Activated naive CD4-positive, alpha-beta T cell treated with anti-CD3 and anti-CD28 coated beads, Interleukin-2, amount 10 ng/mL, durations not matched to agents 7 days and 5 days (primary cell): ENCODE results near the gene FAM118A.
"Not testable (repeated sequence)": the region's sequence is repeated elsewhere in the genome, so short reads cannot be mapped to it uniquely, and the experiment has no call there.

ENCODE experiments used
- CTCF ChIA-PET: fragments of 350-600 bp; sonication (Branson Sonifier 250); formaldehyde crosslinking; loops from one replicate; lab custom pipeline; 2021; ENCODE audit warnings: antibody characterized with exemption; lab: Charles Lee
- DNase-seq: peaks from one replicate; pipeline ENCODE4 v3.0.0-alpha.2; 2020
- H3K27ac Mint-ChIP-seq: one replicate; pipeline ENCODE4 v1.8.0; 2021; ENCODE audit warnings: mild to moderate bottlenecking, moderate library complexity, mixed read lengths
- H3K27me3 Mint-ChIP-seq: one replicate; pipeline ENCODE4 v1.8.0; 2021; ENCODE audit warnings: mild to moderate bottlenecking, mixed read lengths
- H3K36me3 Mint-ChIP-seq: one replicate; pipeline ENCODE4 v1.8.0; 2021; ENCODE audit warnings: mixed read lengths
- H3K4me1 Mint-ChIP-seq: one replicate; pipeline ENCODE4 v1.8.0; 2021; ENCODE audit warnings: mixed read lengths
- H3K4me3 Mint-ChIP-seq: one replicate; pipeline ENCODE4 v1.8.0; 2021; ENCODE audit warnings: mild to moderate bottlenecking, moderate library complexity, mixed read lengths
- H3K9me3 Mint-ChIP-seq: one replicate; pipeline ENCODE4 v1.8.0; 2021; ENCODE audit warnings: mixed read lengths

The FAM118A gene

DNA sequence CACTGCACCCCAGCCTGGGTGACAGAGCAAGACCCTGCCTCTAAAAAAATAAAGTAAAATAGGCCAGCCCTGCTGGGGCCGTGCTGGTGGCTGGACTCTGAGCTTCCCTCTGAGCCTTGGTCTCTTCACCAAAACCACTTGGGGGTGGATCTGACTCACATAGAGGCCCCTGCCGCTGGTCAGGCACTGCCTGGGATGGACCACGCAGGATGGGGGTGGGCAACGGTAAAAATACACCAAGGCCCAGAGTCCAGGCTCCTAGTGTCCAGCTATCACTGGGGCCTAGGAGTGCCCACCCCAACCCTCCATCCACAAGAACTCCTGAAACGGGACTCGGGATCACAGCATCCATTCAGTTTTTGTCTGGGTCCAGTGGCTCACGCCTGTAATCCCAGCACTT lies 37.2 kb upstream of the FAM118A start:
- Mint-ChIP-seq H3K27me3 (peaks cover 66% of the 10 kb centered on the region), H3K9me3 (no peaks in the 10 kb centered on the region), H3K27ac (no peak overlapping the region), H3K36me3 (no peaks in the 10 kb centered on the region), H3K4me1 (peaks cover 10% of the 10 kb centered on the region), H3K4me3 (no peak overlapping the region)
- no peak for DNase-seq
- CTCF ChIA-PET, result interaction anchor here (1.1 to 2.1 kb wide), 3 partner anchors 125 to 282 kb away, joined by 3 to 7 read pairs (median 4); no protein-coding TSS in a partner anchor

DNA sequence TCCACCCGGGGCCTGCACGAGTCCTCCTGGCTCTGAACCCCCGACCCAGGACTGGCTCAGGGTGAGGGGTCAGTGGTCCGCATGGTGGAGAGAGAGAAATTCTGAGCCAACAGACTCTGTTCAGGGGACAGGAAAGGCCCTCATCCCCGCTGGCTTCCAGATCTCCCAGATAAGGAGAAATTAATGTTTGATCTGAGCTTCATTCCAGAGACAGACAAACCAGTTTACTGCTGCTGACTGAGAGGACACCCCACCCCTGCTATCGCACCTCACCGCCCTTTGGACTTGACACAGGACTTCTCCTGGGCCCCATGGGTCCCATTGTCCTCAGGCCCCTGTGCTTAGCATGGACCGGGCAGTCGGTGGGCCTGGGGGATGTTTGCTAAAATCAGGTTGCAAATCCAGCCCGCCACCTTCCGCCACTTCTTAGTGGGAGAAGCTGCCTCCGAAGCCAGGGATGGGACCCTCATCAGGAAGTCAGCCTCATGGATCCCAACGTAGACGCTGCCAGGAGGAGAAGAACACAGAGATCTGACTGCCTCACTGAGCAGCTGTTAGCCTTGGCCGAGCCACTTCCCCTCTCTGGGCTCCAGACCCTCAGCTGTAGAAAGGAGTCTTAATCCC lies 36.2 kb upstream of the FAM118A start:
- DNase-seq, result no peak
- Mint-ChIP-seq H3K9me3 (no peaks in the 10 kb centered on the region), H3K4me3 (no peak overlapping the region), H3K36me3 (no peaks in the 10 kb centered on the region), H3K27me3 (peaks cover 57% of the 10 kb centered on the region), H3K27ac (no peak overlapping the region), H3K4me1 (peaks cover 9% of the 10 kb centered on the region)
- CTCF ChIA-PET, result no interaction called here

DNA sequence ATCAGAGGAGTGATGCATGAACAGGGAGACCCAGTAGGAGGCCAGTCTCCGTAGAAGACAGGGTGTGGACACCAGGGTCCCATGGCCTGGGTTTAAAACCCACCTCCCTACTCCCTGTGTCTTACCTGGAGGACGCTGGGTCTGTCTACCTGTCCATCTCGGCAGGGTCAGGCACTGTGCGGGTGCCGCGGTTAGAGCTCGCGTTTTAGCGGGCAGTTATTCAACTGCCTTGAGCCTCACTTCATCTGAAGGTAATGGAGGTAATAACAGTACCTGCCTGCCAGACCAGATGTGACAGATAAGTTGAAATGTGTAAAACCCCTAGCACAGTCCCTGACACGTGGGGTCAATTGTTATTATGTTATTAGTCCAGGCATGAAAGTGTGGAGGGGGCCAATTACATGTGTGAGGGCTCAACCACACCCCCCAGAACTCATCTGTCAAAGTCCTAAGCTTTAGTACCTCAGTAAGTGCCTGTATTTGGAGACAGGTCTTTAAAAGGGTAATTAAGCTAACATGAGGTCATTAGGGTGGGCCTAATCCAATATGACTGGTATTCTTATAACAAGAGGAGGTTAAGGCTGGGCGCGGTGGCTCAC lies 33.1 kb upstream of the FAM118A start:
- CTCF ChIA-PET, result interaction anchor here (0.7 kb wide), 1 partner anchor 176 kb away, joined by 3 read pairs; no protein-coding TSS in a partner anchor
- peaks cover 13% of the 10 kb centered on the region for H3K4me1 Mint-ChIP-seq

DNA sequence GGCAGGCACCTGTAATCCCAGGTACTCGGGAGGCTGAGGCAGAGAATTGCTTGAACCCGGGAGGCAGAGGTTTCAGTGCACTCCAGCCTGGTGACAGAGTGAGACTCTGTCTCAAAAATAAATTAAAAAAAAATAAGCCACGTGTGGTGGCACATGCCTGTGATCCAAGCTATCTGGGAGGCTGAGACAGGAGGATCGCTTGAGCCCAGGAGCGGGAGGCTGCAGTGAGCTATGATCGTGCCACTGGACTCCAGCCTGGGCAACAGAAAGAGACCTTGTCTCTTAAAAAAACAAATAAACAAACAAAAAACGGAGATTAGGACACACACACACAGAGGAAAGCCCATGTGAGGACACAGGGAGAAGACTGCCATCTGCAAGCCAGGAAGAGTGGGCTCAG lies 32.0 kb upstream of the FAM118A start:
- H3K36me3 Mint-ChIP-seq, H3K27ac Mint-ChIP-seq, H3K9me3 Mint-ChIP-seq, CTCF ChIA-PET, DNase-seq, H3K4me3 Mint-ChIP-seq: not testable (repeated sequence)
- Mint-ChIP-seq H3K27me3 (peaks cover 42% of the 10 kb centered on the region), H3K4me1 (peaks cover 13% of the 10 kb centered on the region)

More for the DNA sequence above, 33.1 kb upstream of the FAM118A start:
- Mint-ChIP-seq H3K36me3 (no peaks in the 10 kb centered on the region), H3K27ac (no peak overlapping the region), H3K9me3 (no peaks in the 10 kb centered on the region), H3K4me3 (no peak overlapping the region), H3K27me3 (peaks cover 39% of the 10 kb centered on the region)
- no peak for DNase-seq

DNA sequence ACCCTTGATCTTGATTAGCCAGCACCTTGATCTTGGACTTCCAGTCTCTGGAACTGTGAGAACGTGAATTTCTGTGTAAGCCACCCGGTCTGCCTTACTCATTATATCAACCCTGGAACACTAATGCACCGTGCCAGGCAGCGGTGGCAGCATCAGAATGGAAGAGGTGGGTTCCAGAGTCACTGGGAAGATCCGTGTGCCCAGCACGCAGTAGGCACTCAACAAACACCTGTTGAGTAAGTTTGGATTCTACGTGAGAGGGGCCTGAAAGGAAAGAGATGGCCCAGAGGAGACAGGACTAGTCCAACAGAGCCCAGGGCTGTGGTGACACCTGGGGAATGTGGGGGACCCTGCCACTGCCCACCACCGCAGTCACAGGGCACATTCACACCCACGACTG lies 31.6 kb upstream of the FAM118A start:
- H3K27ac Mint-ChIP-seq, result no peak overlapping the region
- no peaks in the 10 kb centered on the region for H3K9me3 Mint-ChIP-seq
- no peak for DNase-seq
- peaks cover 13% of the 10 kb centered on the region for H3K4me1 Mint-ChIP-seq
- CTCF ChIA-PET, result no interaction called here
- peaks cover 42% of the 10 kb centered on the region for H3K27me3 Mint-ChIP-seq
- H3K36me3 Mint-ChIP-seq, result no peaks in the 10 kb centered on the region
- no peak overlapping the region for H3K4me3 Mint-ChIP-seq

DNA sequence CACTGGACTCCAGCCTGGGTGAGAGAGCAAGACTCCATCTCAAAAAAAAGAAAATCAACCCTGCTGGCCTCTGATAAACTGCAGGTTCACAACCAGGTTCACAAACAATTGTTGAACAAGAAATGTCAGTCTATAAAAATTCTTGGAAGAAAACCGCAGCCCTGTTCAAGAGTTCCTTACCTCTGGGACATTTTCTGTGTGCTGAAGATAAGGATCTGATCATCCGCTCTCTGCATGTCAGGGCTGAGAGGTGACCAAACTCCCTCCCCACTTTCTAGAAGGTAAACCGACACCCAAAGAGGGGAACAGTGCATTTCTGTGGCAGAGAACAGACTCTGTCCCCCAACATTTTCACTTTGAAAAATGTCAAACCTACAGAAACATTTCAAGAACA lies 29.1 kb upstream of the FAM118A start:
- Mint-ChIP-seq H3K27ac (no peak overlapping the region), H3K27me3 (peaks cover 51% of the 10 kb centered on the region)

DNA sequence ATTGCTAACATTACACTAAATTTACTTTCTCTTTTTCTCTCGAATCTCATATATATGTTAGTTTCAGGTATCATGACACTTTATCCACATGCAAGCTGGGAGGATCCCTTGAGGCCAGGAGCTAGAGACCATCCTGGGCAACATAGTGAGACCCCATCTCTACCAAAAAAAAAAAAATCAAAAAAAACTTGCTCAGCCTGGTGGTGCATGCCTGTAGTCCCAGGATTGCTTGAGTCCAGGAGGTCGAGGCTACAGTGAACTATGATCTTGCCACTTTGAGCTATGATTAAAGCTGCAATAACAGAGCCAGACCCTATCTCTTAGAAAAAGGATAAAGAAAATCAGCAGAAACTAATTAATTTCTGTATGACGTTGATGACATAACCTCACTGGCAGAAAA lies 28.7 kb upstream of the FAM118A start:
- H3K27ac Mint-ChIP-seq, result no peak overlapping the region
- DNase-seq, result no peak
- peaks cover 51% of the 10 kb centered on the region for H3K27me3 Mint-ChIP-seq
- H3K4me1 Mint-ChIP-seq, result peaks cover 16% of the 10 kb centered on the region
- H3K4me3 Mint-ChIP-seq, result no peak overlapping the region
- H3K9me3 Mint-ChIP-seq, result no peaks in the 10 kb centered on the region
- H3K36me3 Mint-ChIP-seq, result no peaks in the 10 kb centered on the region
- CTCF ChIA-PET, result no interaction called here

More for the DNA sequence above, 29.1 kb upstream of the FAM118A start:
- no peak overlapping the region for H3K4me3 Mint-ChIP-seq
- H3K36me3 Mint-ChIP-seq, result no peaks in the 10 kb centered on the region
- CTCF ChIA-PET, result no interaction called here
- no peaks in the 10 kb centered on the region for H3K9me3 Mint-ChIP-seq
- H3K4me1 Mint-ChIP-seq, result peaks cover 16% of the 10 kb centered on the region
- no peak for DNase-seq

DNA sequence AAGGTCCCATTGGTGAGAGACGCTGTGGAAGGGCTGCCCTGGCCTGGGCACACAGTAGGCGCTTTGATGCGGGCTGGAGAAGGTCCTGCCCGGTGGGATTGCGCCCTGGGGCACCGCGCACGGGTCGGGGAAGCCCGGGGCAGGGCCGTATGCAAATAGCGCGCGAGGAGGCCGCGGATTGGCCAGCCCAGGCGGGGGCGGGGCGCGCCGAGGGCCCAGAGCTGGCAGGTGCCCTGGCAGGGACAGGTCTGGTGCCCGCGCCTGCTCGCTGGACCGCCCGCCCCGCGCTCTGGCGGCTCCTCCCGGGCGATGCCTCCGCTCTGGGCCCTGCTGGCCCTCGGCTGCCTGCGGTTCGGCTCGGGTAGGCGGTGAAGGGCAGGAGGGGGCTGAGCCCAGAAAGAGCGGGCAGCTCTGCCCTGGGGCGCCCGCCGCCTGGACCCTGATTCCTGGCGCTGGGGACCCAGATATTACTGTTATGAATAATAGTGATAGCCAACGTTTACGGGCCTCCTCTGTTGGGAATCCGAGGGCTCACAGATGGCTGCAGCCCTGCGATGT lies 24.9 kb upstream of the FAM118A start, which contains the start of gene UPK3A:
Gene UPK3A, plus strand, starts transcription at position 245 of the 558 bp plus-strand sequence. Its CDS starts 65 bp downstream, at position 310.
- DNase-seq, result peak; percentile 71
- Mint-ChIP-seq H3K9me3 (no peaks in the 10 kb centered on the region), H3K4me3 (no peak within 1 kb of the TSS), H3K27ac (no peak within 1 kb of the TSS), H3K27me3 (peaks cover 62% of the 10 kb centered on the region), H3K4me1 (peaks cover 16% of the 10 kb centered on the region), H3K36me3 (no peaks in the 10 kb centered on the region)
- CTCF ChIA-PET, result no interaction called here

DNA sequence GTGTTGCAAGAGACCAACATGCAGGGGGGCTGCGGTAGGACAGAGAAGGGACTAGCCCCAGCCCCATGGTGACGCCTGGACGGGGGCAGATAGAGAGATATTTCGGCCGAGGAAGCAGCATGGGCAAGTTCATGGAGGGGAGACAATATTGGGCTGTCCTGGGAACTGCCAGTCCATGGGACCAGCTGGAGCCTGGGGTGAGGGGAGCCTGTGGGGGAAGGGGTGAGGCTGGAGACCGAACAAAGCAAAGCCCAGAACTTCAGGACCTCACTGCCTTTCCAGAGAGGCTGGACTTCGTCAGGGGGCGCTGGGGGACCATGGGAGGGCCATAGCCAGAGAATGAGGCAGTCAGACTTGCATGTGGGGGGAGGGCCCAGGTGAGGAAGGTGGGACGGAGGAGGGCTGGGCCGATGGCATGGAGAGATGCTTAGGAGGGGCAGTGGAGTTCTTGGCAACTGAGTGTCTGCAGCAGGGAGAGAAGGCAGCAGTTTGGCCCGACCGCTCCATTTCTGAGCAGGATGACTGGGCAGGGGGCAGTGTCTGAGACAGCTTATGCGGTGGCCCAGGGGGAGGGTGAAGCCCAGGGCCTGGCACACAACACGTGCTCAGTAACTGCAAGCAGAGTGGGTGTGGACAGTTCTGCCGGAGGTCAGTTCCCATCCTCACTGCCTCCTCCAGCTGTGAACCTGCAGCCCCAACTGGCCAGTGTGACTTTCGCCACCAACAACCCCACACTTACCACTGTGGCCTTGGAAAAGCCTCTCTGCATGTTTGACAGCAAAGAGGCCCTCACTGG lies 24.3 kb upstream of the FAM118A start:
- Mint-ChIP-seq H3K36me3 (no peaks in the 10 kb centered on the region), H3K4me1 (peaks cover 9% of the 10 kb centered on the region), H3K27me3 (peaks cover 62% of the 10 kb centered on the region), H3K4me3 (no peak overlapping the region), H3K27ac (no peak overlapping the region), H3K9me3 (no peaks in the 10 kb centered on the region)
- CTCF ChIA-PET, result no interaction called here
- no peak for DNase-seq

DNA sequence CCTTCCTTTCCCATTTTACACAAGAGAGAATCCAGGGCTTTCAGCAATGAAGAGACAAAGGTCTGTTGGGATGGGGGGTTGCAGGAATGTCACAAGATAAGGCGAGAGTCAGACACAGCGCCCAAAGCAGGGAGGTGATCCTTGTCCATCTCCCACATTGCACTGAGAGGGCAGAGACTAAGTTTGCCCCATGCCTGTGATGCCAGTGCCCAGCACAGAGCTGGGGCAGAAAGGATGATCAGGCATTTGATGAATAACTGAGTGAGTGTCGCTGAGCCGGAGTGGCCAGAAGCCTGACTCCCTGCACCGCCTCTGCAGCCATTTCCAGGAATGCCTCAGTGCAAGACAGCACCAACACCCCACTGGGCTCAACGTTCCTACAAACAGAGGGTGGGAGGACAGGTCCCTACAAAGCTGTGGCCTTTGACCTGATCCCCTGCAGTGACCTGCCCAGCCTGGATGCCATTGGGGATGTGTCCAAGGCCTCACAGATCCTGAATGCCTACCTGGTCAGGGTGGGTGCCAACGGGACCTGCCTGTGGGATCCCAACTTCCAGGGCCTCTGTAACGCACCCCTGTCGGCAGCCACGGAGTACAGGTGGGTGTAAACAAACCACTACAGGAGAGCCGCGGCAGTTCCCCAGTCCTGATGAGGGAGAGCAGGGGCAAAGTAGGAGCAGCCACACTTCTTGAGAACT lies 22.7 kb upstream of the FAM118A start:
- no peak overlapping the region for H3K4me3 Mint-ChIP-seq
- no peak overlapping the region for H3K27ac Mint-ChIP-seq
- DNase-seq, result no peak
- H3K9me3 Mint-ChIP-seq, result no peaks in the 10 kb centered on the region
- peaks cover 51% of the 10 kb centered on the region for H3K27me3 Mint-ChIP-seq
- H3K36me3 Mint-ChIP-seq, result no peaks in the 10 kb centered on the region
- CTCF ChIA-PET, result no interaction called here
- H3K4me1 Mint-ChIP-seq, result peaks cover 3% of the 10 kb centered on the region

DNA sequence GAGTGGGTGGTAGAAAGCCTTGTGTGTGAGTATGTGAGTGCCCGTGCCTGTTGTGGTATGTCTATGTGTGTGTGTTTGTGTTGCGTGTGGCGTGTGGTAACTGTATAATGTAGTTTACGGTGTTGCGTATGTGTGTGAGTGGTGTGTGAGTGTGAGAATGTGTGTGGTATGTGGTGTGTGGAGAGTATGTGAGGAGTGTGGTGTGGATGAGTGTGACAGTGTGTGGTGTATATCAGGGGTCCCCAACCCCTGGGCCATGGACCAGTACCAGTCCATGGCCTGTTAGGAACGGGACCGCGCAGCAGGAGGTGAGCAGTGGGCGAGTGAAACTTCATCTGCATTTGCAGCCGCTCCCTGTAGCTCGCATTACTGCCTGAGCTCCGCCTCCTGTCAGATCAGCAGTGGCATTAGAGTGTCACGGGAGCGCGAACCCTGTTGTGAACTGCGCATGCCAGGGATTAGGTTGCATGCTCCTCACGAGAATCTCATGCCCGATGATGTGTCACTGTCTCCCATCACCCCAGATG lies 19.3 kb upstream of the FAM118A start:
- Mint-ChIP-seq H3K4me3 (no peak overlapping the region), H3K27ac (no peak overlapping the region), H3K36me3 (no peaks in the 10 kb centered on the region), H3K27me3 (peaks cover 23% of the 10 kb centered on the region), H3K9me3 (no peaks in the 10 kb centered on the region), H3K4me1 (peaks cover 3% of the 10 kb centered on the region)
- no peak for DNase-seq
- CTCF ChIA-PET, result interaction anchor here (0.5 kb wide), 1 partner anchor 25 kb away, joined by 3 read pairs; no protein-coding TSS in a partner anchor

DNA sequence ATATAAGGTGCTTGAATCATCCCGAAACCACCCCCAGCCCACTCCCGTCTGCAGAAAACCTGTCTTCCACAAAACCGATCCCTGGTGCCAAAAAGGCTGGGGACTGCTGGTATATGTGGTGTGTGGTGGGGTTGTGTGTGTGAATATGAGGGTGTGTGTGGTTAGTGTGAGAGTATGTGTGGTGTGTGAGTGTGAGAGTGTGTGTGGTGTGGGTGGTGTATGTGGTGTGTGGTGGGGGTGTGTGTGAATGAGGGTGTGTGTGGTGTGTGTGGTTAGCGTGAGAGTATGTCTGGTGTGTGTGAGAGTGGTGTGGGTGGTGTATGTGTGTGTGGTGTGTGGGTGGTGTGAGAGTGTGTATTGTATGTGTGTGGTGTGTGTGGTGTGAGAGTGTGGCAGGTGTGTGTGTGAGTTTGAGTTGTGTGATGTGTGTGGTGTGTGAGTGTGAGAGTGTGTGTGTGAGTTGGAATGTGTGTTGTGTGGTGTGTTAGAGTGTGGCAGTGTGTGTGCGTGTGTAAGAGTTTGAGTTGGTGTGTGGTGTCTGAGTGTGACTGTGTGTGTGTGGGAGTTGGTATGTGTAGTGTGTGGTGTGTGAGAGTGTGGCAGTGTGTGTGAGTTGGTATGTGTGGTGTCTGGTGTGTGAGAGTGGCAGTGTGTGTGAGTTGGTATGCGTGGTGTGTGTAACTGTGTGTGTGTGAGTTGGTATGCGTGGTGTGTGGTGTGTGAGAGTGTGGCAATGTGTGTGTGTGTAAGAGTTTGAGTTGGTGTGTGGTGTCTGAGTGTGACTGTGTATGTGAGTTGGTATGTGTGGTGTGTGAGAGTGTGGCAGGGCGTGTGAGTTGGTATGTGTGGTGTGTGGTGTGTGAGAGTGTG lies 18.4 kb upstream of the FAM118A start:
- peaks cover 11% of the 10 kb centered on the region for H3K4me1 Mint-ChIP-seq

DNA sequence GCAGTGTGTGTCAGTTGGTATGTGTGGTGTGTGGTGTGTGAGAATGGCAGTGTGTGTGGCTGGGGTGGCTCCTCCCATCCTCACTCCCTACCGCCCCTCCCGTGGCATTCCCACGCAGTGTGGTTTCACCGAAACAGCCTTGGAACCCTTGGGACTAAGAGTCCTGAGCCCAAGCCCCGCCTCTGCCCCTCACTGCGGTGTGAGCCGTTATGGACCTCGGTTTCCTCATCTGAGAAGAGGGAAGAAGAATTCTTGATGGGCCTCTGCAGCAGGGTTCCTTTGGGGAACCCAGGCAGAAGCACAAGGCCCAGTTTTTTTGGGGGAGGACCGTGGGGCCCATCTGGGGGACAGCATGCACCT lies 17.8 kb upstream of the FAM118A start:
- Mint-ChIP-seq H3K4me1 (peaks cover 17% of the 10 kb centered on the region), H3K9me3 (no peaks in the 10 kb centered on the region), H3K36me3 (no peaks in the 10 kb centered on the region), H3K27ac (no peak overlapping the region), H3K4me3 (no peak overlapping the region), H3K27me3 (peaks cover 8% of the 10 kb centered on the region)
- CTCF ChIA-PET, result no interaction called here
- DNase-seq, result no peak

More for the DNA sequence above, 18.4 kb upstream of the FAM118A start:
- DNase-seq, result no peak
- CTCF ChIA-PET, result no interaction called here
- Mint-ChIP-seq H3K27me3 (peaks cover 14% of the 10 kb centered on the region), H3K27ac (no peak overlapping the region), H3K36me3 (no peaks in the 10 kb centered on the region), H3K9me3 (no peaks in the 10 kb centered on the region), H3K4me3 (no peak overlapping the region)
